ENCODE measurements around the gene NONO. TPM values are rescaled to one million over a fixed set of nuclear protein-coding genes. Genes with fewer than 3 reads are reported as not detected.
A peak's percentile ranks its signal among the peaks of the same experiment; 100 is the strongest.
"Not testable (repeated sequence)": the region's sequence is repeated elsewhere in the genome, so short reads cannot be mapped to it uniquely, and the experiment has no call there.

The NONO gene
- total RNA-seq, 6 experiments from 2014 or later, result 92.9 to 113 (median 98.4) TPM

DNA sequence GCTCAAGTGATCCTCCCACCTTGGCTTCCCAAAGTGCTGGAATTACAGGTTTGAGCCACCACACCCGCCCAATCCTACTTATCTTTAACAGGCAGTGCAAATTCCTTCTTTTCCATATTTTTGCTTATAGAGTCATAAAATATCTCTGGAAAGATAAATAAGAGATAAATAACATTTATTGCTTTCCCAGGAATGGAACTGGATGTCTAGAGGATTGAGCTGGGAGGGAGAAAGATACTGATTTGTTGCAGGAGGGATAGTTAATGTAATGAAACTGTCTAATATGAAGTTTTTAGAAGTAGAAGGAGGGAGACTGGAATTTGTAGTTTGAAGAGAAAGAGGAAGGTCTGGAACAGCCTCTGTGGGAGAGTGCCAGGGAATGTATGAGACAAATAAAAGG lies 38.3 kb downstream of the NONO start:
- no peak overlapping the region for H3K27ac ChIP-seq
- H3K9me3 ChIP-seq, result peaks cover 0 to 10% (median 2%) of the 10 kb centered on the region in 4 donors
- ATAC-seq (no peak), DNase-seq (no peak)
- no peaks in the 10 kb centered on the region for H3K27me3 ChIP-seq
- TF ChIP-seq, protein P1, sequence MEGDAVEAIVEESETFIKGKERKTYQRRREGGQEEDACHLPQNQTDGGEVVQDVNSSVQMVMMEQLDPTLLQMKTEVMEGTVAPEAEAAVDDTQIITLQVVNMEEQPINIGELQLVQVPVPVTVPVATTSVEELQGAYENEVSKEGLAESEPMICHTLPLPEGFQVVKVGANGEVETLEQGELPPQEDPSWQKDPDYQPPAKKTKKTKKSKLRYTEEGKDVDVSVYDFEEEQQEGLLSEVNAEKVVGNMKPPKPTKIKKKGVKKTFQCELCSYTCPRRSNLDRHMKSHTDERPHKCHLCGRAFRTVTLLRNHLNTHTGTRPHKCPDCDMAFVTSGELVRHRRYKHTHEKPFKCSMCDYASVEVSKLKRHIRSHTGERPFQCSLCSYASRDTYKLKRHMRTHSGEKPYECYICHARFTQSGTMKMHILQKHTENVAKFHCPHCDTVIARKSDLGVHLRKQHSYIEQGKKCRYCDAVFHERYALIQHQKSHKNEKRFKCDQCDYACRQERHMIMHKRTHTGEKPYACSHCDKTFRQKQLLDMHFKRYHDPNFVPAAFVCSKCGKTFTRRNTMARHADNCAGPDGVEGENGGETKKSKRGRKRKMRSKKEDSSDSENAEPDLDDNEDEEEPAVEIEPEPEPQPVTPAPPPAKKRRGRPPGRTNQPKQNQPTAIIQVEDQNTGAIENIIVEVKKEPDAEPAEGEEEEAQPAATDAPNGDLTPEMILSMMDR (IDR thresholded peaks at IDR 0.05), result no peak
- TF ChIP-seq POLR2A (IDR thresholded peaks at IDR 0.05), result no peak
- 73% methylated on average over 1 of the region's 1 CpG for WGBS (ENCODE audit: insufficient coverage, low coverage, low lambda C conversion rate, missing lambda C conversion rate)
- H3K4me3 ChIP-seq, result no peak overlapping the region
- no peaks in the 10 kb centered on the region for H3K4me1 ChIP-seq
- intact Hi-C loops (cut with DNase I), result no loop called here
- H3K36me3 ChIP-seq, result no peaks in the 10 kb centered on the region

DNA sequence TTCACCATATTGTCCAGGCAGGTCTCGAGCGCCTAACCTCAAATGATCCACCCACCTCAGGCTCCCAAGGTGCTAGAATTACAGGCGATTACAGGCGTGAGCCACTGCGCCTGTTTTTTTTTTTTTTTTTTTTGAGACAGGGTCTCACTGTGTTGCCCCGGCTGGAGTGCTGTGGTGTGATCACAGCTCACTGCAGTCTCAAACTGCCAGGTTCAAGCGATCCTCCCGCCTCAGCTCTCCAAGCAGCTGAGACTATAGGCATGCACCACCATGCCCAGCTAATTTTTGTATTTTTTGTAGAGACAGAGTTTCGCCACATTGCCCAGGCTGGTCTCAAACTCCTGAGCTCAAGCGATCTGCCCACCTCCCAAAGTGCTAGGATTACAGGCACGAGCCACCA lies 41.0 kb downstream of the NONO start:
- H3K9me3 ChIP-seq, result peaks cover 0 to 10% (median 2%) of the 10 kb centered on the region in 4 donors
- H3K27me3 ChIP-seq; H3K36me3 ChIP-seq; DNase-seq; H3K27ac ChIP-seq; H3K4me3 ChIP-seq; ATAC-seq; H3K4me1 ChIP-seq; intact Hi-C loops (cut with DNase I): not testable (repeated sequence)
- 89% methylated on average over 9 of the region's 11 CpGs for WGBS (ENCODE audit: insufficient coverage, low coverage, low lambda C conversion rate, missing lambda C conversion rate)

DNA sequence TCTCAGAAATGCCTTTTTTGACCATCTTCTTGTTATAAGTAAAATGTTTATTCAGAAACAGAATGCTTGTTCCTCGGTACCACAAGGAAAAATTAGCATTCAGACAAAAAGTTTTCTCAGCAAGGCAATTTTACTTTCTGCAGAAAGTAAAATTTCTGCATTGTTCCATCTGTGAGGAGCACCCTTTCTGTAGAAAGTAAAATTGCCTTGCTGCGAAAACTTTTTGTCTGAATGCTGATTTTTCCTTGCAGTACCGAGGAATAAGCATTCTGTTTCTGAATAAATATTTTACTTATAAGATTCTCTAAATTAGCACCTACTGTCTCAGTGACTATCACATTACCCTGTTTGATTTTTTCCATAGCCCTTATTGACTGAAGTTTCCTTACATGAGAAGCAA lies 43.0 kb downstream of the NONO start:
- intact Hi-C loops (cut with DNase I), result no loop called here
- no peak for TF ChIP-seq POLR2A (IDR thresholded peaks at IDR 0.05)
- TF ChIP-seq, protein P1 (IDR thresholded peaks at IDR 0.05), result no peak
- no peak for ATAC-seq

DNA sequence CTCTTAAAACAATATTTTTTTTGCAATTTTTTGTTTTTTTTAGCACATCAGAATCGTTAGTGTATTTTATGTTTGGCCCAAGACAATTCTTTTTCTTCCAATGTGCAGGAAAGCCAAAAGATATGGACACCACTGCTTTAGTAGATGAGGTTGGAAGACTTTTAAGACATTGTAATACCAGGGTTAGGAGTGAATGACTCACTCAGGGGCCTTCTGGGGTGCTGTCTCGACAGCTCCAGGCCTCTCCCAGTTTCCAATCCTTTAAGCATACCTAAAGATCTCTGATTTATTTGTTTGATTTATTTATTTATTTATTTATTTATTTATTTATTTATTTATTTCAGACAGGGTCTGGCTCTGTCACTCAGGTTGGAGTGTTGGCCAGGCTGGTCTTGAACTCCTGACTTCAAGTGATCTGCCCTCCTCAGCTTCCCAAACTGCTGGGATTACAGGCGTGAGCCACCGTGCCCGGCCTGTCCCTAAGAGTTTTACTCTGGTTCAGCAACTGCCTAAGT lies 65.8 kb downstream of the NONO start:
- H3K4me1 ChIP-seq; DNase-seq; intact Hi-C loops (cut with DNase I); ATAC-seq; H3K27ac ChIP-seq; H3K27me3 ChIP-seq; H3K4me3 ChIP-seq; H3K36me3 ChIP-seq; H3K9me3 ChIP-seq: not testable (repeated sequence)
- 29% methylated on average over 2 of the region's 5 CpGs for WGBS (ENCODE audit: insufficient coverage, low coverage, low lambda C conversion rate, missing lambda C conversion rate)

More for the DNA sequence above, 43.0 kb downstream of the NONO start:
- Histone ChIP-seq H3K27ac (no peak overlapping the region), H3K36me3 (no peaks in the 10 kb centered on the region), H3K4me3 (no peak overlapping the region), H3K4me1 (no peaks in the 10 kb centered on the region), H3K9me3 (peaks cover 0 to 10% (median 2%) of the 10 kb centered on the region in 4 donors), H3K27me3 (no peaks in the 10 kb centered on the region)
- no peak for DNase-seq
- 84% methylated on average over 3 of the region's 3 CpGs for WGBS (ENCODE audit: insufficient coverage, low coverage, low lambda C conversion rate, missing lambda C conversion rate)

DNA sequence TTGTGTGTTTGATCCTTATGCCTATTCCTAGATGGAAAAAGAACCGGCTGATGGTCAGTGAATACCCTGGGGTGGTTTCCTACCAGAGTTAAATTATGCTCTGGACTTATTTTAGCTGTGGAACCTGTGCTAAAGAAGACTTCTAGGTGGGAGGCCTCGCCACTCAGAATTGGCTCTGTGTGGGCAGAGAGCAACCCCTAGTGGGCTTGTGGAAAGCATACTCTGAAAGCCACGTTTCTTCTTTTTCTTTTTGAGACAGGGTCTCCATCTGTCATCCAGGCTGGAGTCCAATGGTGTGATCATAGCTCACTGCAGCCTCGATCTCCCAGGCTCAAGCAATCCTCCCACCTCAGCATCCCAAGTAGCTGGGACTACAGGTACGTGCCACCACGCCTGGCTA lies 66.4 kb downstream of the NONO start:
- intact Hi-C loops (cut with DNase I); H3K27ac ChIP-seq; H3K4me3 ChIP-seq; H3K9me3 ChIP-seq; H3K36me3 ChIP-seq; H3K27me3 ChIP-seq; H3K4me1 ChIP-seq; DNase-seq: not testable (repeated sequence)
- TF ChIP-seq, protein P1 (IDR thresholded peaks at IDR 0.05), result peak in 3 of 4 donors; percentile 6 to 11 (median 6)
- 0% methylated on average over 1 of the region's 6 CpGs for WGBS (ENCODE audit: insufficient coverage, low coverage, low lambda C conversion rate, missing lambda C conversion rate)
- peak; percentile 35 to 70 (median 56) for ATAC-seq

Other genes starting within 250 kb of the NONO start
- gene SNX12, start 215.3 kb upstream of the NONO start, total RNA-seq, result 10 to 100 TPM; 21.2 to 31.1 (median 24.1) TPM
- gene FOXO4, start 187.8 kb upstream of the NONO start, total RNA-seq, result 10 to 100 TPM in 2 of 6 experiments, 1 to 10 TPM in 4; 5.2 to 12.1 (median 8.5) TPM
- gene CXorf65, start 176.9 kb upstream of the NONO start, total RNA-seq, result not detected
- 1 to 10 TPM in 5 of 6 experiments, under 1 TPM in 1; 0.64 to 4.0 (median 1.7) TPM for gene IL2RG, start 172.1 kb upstream of the NONO start, total RNA-seq
- 10 to 100 TPM in 5 of 6 experiments, 1 to 10 TPM in 1; 7.8 to 16.3 (median 12.5) TPM for gene MED12, start 165.0 kb upstream of the NONO start, total RNA-seq
- under 1 TPM in 5 of 6 experiments, not detected in 1; 0.12 to 0.25 (median 0.14) TPM for gene NLGN3, start 138.8 kb upstream of the NONO start, total RNA-seq
- gene GJB1, start 60.4 kb upstream of the NONO start, total RNA-seq, result 100 to 1,000 TPM; 120 to 329 (median 205) TPM
- 10 to 100 TPM in 3 of 6 experiments, 1 to 10 TPM in 3; 8.2 to 13.7 (median 10.1) TPM for gene ZMYM3, start 29.5 kb upstream of the NONO start, total RNA-seq
- under 1 TPM; 0.31 to 0.92 (median 0.66) TPM for gene ITGB1BP2, start 18.1 kb downstream of the NONO start, total RNA-seq
- gene TAF1, start 82.7 kb downstream of the NONO start, total RNA-seq, result 10 to 100 TPM in 5 of 6 experiments, 1 to 10 TPM in 1; 8.8 to 14.0 (median 12.3) TPM
- gene OGT, start 249.5 kb downstream of the NONO start, total RNA-seq, result 10 to 100 TPM; 35.5 to 67.0 (median 44.5) TPM

All from right lobe of liver (tissue), 6 donors.